Measurements from ENCODE around the gene RGS16. TPM values are rescaled to one million over a fixed set of nuclear protein-coding genes. Genes with fewer than 3 reads are reported as not detected.

The RGS16 gene
- total and polyA plus RNA-seq, 7 donors: 0.46 to 12.4 (median 2.5) TPM

DNA sequence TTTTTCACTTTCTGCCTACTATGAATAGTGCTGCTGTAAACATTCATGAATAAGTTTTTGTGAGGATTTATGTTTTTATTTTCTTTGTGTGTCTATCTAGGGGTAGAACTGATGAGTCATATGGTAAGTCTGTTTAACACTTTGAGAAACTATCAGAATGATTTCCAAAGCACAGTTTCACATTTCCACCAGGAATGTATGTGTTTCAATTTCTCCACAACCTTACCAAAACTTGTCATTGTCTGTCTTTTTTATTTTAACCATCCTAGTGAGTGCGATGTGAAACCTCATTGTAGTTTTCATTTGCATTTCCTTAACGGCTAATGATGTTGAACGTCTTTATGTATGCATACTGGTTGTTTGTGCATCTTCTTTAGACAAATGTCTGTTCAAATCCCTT lies 38.7 kb downstream of the RGS16 start:
- no peak for DNase-seq
- intact Hi-C loops (cut with DNase I): no loop called here
- no peaks in the 10 kb centered on the region for H3K27me3 ChIP-seq
- no peak for TF ChIP-seq POLR2AphosphoS5 (IDR thresholded peaks at IDR 0.05)
- H3K4me3 ChIP-seq: no peak overlapping the region
- H3K36me3 ChIP-seq: no peaks in the 10 kb centered on the region
- 67 to 86% methylated on average over 3 of the region's 3 CpGs for WGBS, 2 donors
- no peaks in the 10 kb centered on the region for H3K4me1 ChIP-seq
- H3K9me3 ChIP-seq: no peaks in the 10 kb centered on the region
- H3K27ac ChIP-seq: no peak overlapping the region

- Histone ChIP-seq H3K27ac (no peak overlapping the region), H3K4me3 (no peak overlapping the region), H3K27me3 (no peaks in the 10 kb centered on the region), H3K36me3 (no peaks in the 10 kb centered on the region), H3K9me3 (no peaks in the 10 kb centered on the region), H3K4me1 (no peaks in the 10 kb centered on the region)
- intact Hi-C loops (cut with DNase I): no loop called here
- 82 to 84% methylated on average over 2 of the region's 2 CpGs for WGBS, 2 donors
- no peak for DNase-seq
- TF ChIP-seq EP300 (IDR thresholded peaks at IDR 0.05) (no peak), POLR2AphosphoS5 (IDR thresholded peaks at IDR 0.05) (no peak), CTCF (IDR thresholded peaks at IDR 0.05) (no peak), POLR2A (IDR thresholded peaks at IDR 0.05) (no peak)
Observed at GRCh38 chr1:182564406-182565004, 39.7 kb downstream of the RGS16 start.

GRCh38 chr1:182563095-182563494 lies 41.1 kb downstream of the RGS16 start:
- no peak for DNase-seq
- intact Hi-C loops (cut with DNase I): no loop called here
- H3K9me3 ChIP-seq: no peaks in the 10 kb centered on the region
- H3K4me3 ChIP-seq: no peak overlapping the region
- WGBS, 2 donors: 78 to 87% methylated on average over 4 of the region's 4 CpGs
- H3K36me3 ChIP-seq: no peaks in the 10 kb centered on the region
- TF ChIP-seq CTCF (IDR thresholded peaks at IDR 0.05) (no peak), EP300 (IDR thresholded peaks at IDR 0.05) (no peak)
- no peaks in the 10 kb centered on the region for H3K27me3 ChIP-seq
- H3K4me1 ChIP-seq: no peaks in the 10 kb centered on the region
- no peak overlapping the region for H3K27ac ChIP-seq

DNA sequence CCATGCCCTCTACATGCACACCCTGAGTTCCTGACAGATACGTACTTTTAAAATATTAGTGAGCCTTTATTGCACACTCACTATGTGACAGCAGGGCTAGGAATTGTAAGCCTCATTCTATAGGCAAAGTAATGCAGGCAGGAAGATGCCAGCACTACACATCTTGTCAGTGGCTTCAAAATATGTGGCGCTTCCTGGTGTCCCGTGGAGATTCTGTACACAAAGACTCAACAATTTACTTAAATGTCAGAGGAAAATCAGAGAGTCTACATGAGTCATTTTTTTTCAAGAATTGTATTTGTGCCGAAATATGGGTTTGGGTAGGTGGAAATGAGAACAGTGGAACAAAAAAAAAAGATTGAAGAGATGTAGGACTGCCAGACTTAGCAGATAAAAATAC lies 42.7 kb downstream of the RGS16 start:
- Histone ChIP-seq H3K4me1 (no peaks in the 10 kb centered on the region), H3K27ac (no peak overlapping the region), H3K4me3 (no peak overlapping the region), H3K36me3 (no peaks in the 10 kb centered on the region), H3K9me3 (no peaks in the 10 kb centered on the region), H3K27me3 (no peaks in the 10 kb centered on the region)
- intact Hi-C loops (cut with DNase I): no loop called here
- no peak for TF ChIP-seq POLR2AphosphoS5 (IDR thresholded peaks at IDR 0.05)
- no peak for TF ChIP-seq CTCF (IDR thresholded peaks at IDR 0.05)
- TF ChIP-seq POLR2A (IDR thresholded peaks at IDR 0.05): no peak
- no peak for TF ChIP-seq EP300 (IDR thresholded peaks at IDR 0.05)
- WGBS, 2 donors: 66 to 73% methylated on average over 4 of the region's 4 CpGs
- DNase-seq: no peak

DNA sequence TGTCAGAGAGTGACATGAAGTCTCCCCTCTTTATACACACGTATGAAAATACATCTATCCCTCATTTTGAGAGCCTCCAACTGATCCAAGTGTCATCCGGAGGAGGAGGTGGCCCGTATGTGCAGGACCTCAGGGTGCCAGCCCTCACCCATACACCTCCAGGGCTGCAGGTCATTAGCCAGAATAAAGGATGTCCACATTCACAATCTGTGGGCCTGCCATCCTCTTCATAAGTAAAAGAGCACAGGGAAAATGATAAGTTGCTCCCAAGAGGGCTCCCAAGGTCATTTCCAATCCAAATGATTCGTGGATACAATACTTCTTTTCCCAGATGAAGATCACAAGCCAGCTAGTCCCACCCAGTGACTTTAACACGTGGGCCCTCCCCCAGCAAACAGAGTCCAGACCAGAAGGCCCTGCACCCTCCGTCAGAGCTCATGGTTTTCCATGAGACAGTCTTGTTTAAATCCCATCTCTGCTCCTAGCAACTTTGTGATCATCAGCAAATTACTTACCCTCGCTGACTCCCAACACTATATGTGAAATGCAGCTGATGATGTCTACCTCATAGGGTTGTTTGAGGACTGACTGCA lies 43.7 kb downstream of the RGS16 start:
- 76 to 77% methylated on average over 7 of the region's 7 CpGs for WGBS, 2 donors
- no peak for DNase-seq

More for the DNA sequence above, 43.7 kb downstream of the RGS16 start:
- TF ChIP-seq CTCF (IDR thresholded peaks at IDR 0.05) (no peak), POLR2A (IDR thresholded peaks at IDR 0.05) (no peak)
- no peaks in the 10 kb centered on the region for H3K4me1 ChIP-seq
- no peaks in the 10 kb centered on the region for H3K9me3 ChIP-seq
- H3K36me3 ChIP-seq: no peaks in the 10 kb centered on the region
- no peak overlapping the region for H3K4me3 ChIP-seq
- intact Hi-C loops (cut with DNase I): no loop called here
- no peaks in the 10 kb centered on the region for H3K27me3 ChIP-seq
- H3K27ac ChIP-seq: no peak overlapping the region
